Glomerular endothelial cell (primary cell): ENCODE measurements around the gene CAPZA2. TPM values are rescaled to one million over a fixed set of nuclear protein-coding genes. Genes with fewer than 3 reads are reported as not detected.
"Not testable (repeated sequence)": the region's sequence is repeated elsewhere in the genome, so short reads cannot be mapped to it uniquely, and the experiment has no call there.

ENCODE experiments used
- DNase-seq: peaks from one replicate; pipeline ENCODE4 v3.0.0-alpha.2; 2011; ENCODE audit warnings: low read depth, low spot score; ENCODE audit errors: extremely low read depth
- total RNA-seq: library from RNA; depleted of rRNA; stranded (reverse); fragments of >200 nt; gene quantifications from 2 replicates; pipeline ENCODE4 v1.2.3, GENCODE V29; 2015

CAPZA2 gene
- total RNA-seq, 1 donor from 2014 or later, result 128 TPM

GRCh38 chr7:116953372-116953905, 91.1 kb downstream of the CAPZA2 start, which contains the start of gene ST7:
ST7 (plus strand) TSS chr7:116953501; CDS start chr7:116953541, 40 bp downstream.
- no peak for DNase-seq

GRCh38 chr7:116953906-116954838, 91.8 kb downstream of the CAPZA2 start:
- peak; percentile 66 for DNase-seq

- DNase-seq, result no peak
Measured at GRCh38 chr7:116955340-116955739, 93.0 kb downstream of the CAPZA2 start.

- DNase-seq, result no peak
Measured at GRCh38 chr7:116955801-116956476, 93.6 kb downstream of the CAPZA2 start.

GRCh38 chr7:116956477-116956804, 94.1 kb downstream of the CAPZA2 start:
- DNase-seq, result no peak

GRCh38 chr7:116957874-116958273, 95.5 kb downstream of the CAPZA2 start:
- no peak for DNase-seq

GRCh38 chr7:116961966-116962673, 99.7 kb downstream of the CAPZA2 start:
- not testable (repeated sequence) for DNase-seq

GRCh38 chr7:116963234-116963633, 100.8 kb downstream of the CAPZA2 start:
- DNase-seq, result no peak

- DNase-seq, result no peak
Measured at GRCh38 chr7:116966601-116967000, 104.2 kb downstream of the CAPZA2 start.

- DNase-seq, result no peak
Measured at GRCh38 chr7:116967254-116967922, 105.0 kb downstream of the CAPZA2 start.

- no peak for DNase-seq
Measured at GRCh38 chr7:116967983-116968382, 105.6 kb downstream of the CAPZA2 start.

- DNase-seq, result no peak
Measured at GRCh38 chr7:116968631-116969030, 106.2 kb downstream of the CAPZA2 start.

- no peak for DNase-seq
Measured at GRCh38 chr7:116969371-116969902, 107.0 kb downstream of the CAPZA2 start.

- no peak for DNase-seq
Measured at GRCh38 chr7:116970238-116970910, 108.0 kb downstream of the CAPZA2 start.

GRCh38 chr7:116971153-116971552, 108.8 kb downstream of the CAPZA2 start:
- DNase-seq, result not testable (repeated sequence)

Other genes with a start within 250 kb of the CAPZA2 start
- 24.2 and 24.4 TPM in 2 replicates for gene MET, start 190.4 kb upstream of the CAPZA2 start, total RNA-seq
- 24.4 TPM in 2 replicates for gene ST7, start 90.9 kb downstream of the CAPZA2 start, total RNA-seq